GM18508 (cell line): ENCODE results near the gene IRF2BP1.
"Not testable (repeated sequence)": the region's sequence is repeated elsewhere in the genome, so short reads cannot be mapped to it uniquely, and the experiment has no call there.

ENCODE experiments used
- ATAC-seq: cut with Tn5 transposase; IDR thresholded peaks from one replicate; pipeline ENCODE4 v1.9.1; 2021; ENCODE audit warnings: moderate number of reproducible peaks; ENCODE audit not compliant: insufficient read depth, unreplicated experiment

The IRF2BP1 gene

DNA sequence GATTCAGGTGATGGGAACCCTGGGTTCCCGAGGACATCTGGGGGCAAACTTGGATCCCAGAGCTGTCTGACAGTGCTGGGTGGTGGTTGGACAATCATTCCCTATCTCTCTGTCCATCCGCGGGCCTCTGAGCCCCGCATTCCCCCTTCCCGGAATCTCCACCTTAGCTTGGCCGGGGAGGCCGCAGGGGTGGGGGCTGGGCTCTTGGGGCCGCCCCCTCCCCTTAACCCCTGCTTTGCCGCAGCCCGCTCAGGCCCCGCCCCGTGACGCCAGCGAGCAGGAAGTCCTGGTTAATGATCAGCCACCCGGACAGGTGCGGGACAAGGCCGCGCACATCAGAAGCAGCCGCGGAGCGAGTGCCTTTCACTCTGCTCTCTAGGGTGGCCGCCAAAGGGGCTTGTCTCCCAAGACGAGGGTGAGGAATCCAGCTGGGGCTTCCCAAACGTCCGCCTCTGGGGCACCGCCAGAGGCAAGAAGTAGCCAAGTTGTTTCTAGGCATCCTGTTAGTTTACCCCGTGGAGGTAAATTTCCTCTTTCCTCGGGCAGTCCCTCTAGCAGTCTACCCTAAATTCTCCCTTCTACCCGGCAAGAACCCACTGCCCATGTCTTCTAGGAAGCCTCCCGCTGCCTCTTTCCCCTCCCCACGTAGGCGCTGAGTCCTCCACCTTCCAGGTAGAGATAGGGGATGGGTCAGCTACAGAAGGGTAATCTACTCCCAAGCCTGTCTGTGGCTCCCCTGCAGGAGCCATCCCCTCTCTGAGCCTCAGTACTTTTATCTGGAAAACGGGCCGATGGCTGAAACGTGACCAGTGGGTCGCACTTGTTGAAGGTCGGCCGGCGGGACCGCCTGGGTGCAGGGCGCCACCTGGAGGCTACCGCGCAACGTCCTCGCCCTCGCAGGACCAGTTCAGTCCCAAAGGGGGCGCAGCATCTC, 3.0 kb downstream of the IRF2BP1 start:
- no peak for ATAC-seq

DNA sequence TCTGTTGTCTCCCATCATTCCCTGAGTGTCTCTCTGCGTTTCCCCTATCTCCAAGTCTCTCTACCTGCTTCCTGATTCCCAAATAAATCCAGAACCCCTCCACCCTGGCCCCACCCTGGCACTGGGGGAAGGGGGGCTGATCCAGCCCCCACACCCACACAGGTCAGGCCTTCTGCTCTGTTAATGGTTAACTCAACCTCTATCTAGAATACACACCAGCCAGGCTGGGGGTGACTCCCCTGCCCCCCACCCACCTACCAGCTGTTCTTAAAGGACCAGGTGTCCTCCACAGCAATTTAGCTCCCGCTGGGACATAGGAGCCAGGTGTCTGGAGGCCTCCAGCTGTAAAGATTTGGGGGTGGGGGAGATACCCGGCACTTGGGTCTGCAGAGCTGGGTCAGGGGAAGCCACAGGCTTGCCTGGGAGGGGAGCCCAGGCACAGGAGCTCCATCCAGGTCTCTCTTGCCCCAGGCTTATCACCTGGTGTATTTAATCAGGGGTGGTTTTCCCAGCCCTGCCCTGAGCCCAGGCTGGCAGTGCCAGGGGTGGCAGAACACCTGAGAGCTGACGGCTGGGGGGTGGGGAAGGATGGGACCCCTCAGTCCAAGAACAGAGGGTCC, 3.9 kb downstream of the IRF2BP1 start:
- ATAC-seq: no peak

DNA sequence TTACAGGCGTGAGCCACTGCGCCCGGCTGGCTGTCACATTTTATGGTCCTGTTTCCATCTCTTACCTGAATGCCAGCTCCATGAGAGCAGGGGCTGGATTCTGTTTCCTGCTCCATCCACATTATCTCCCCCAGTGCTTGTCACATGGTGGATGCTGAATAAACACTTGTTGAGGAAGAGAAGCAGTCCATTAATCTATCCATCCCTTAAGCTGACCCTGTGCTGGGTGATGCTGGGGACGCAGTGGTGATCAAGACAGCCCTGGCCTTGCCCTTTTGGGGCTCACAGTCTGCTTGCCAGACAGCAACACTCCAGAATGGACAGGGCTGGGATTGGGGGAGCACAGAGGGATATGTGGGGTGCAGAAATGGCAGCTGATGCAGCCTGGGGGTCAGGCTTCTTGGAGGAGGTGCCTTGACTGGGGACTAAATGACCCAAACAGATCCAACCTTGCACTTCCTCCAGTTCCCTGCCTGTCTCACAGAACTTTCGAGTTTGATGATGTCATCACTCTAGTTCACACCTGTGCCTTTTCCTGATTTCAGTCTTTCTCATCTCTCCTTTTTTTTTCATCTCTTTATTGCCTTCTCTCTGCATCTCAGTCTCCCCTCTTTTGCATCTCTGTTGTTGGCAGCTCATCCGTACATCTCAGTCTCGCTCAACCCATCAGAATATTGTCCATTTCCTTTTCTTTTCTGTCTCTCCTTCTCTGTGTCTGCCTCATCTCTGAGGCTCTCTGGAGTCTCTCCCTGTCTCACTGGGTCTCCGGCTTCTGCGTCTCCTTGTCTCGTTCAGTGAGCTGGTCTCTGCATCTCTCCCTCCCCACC, 4.6 kb downstream of the IRF2BP1 start:
- ATAC-seq: no peak

DNA sequence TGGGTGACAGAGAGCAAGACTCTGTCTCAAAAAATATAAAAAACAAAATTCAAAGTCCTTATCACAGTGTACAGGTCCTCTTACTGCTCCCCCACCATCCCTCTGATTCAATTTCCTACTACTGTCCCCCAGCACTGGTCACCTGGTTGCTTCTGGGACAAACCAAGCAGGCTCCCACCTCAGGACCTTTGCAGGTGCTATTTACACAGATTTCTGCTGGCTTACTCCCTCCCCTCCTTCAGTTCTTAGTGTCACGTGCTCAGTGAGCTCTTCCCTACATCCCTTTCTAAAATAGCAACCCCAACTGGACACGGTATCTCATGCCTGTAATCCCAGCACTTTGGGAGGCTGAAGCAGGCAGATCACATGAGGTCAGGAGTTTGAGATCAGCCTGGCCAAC, 6.0 kb downstream of the IRF2BP1 start:
- ATAC-seq: no peak

DNA sequence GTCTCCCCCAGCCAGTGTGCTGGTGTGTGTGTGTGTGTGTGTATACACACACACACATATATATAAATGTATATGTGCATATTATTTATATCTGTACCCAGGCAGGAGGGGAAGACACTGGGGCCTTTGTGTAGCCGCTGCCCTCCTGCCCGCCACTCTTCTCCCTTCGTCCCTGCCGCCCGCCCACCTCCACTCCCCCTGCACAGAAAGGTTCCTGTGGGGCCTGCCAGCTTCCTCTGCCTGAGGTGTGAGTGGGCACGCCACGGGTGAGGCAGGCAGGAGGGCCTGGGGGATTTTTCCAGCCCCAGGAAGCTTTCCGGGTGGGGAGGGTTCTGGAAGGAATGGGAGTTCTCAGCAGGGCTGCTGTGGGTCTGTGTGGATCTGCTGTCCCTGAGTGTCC, 6.9 kb downstream of the IRF2BP1 start:
- no peak for ATAC-seq

DNA sequence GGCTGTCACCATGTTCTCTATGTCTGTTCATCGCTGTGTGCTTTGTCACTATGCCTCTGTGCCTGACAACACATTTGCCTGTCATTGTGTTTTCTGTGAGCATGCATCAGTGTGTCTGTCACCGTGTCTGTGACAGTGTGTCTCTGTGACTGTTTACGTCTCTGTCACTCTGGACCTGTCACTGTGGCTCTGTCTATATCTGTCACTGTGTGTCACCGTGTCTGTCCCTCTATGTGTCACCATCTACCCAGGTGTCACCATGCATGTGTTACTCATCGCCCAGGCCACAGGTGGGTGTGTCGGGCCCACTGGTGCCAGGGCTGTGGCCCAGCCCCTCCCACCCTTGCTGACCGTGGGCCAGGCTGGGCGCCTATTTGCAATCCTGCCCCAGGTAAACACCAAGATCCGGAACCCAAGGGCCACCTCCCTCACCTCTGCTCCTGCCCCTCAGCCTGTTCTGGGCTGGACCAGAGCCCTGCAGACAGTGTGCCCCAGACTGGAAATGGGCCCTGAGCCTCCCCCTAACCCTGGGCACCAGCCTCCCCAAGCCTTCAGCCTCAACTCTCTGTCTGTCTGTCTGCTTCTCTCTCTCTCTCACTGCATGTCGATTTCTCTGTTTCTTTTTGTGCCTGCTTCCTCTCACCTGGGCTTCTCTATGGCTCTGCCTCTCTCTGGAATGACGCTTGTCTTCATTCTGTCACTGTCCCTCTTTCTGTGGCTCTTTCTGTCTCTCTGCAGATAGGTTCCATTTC, 7.7 kb downstream of the IRF2BP1 start:
- ATAC-seq: no peak

DNA sequence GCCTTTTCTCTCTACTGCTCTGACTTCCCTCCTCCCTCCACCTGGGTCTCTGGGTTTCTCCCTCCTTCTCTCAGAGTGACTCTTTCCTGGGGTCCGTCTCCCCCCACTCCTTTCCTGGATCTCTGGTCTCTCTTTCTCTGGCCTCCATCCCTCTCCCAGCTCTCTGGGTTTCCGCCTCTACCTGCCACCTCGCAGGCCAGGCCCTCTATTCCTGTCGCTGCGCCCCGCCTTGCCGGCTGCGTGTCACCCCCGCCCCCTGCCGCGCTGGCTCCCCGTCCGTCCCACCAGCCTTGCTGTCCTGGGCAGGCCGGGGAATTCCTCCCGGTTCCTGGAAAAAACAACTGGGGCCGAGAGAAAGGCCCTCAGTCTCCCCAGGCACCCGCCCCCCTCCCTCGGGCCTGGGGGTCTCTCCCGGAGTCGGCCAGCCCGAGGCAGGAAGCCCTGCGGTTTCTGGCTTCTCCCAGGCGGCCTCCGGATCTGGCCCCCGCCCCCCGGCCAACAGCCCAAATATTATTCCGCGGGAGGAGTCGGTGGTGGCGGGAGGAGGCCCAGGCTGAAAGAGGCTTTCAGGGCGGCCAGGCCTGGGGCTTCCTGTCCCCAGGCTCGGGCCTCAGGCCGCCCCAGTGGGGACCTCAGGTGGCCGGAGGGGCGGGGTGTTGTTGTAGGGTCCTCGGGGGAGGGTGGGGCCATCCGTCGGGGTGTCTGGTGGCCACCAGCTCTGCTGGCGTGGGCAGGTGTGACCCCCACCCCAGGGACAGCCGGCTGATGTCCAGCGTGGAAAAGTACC, 9.3 kb downstream of the IRF2BP1 start:
- ATAC-seq: no peak

DNA sequence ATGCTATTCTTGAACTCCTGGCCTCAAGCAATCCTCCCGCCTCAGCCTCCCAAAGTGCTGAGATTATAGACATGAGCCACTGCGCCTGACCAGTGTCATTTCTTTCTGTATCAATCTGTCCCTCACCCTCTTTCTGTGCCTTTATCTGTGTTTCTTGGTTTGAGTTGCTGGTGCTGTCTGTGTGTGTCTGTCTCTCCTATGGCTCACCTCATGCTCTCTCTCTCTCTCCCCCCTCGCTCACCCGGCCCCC, 9.9 kb downstream of the IRF2BP1 start:
- no peak for ATAC-seq

DNA sequence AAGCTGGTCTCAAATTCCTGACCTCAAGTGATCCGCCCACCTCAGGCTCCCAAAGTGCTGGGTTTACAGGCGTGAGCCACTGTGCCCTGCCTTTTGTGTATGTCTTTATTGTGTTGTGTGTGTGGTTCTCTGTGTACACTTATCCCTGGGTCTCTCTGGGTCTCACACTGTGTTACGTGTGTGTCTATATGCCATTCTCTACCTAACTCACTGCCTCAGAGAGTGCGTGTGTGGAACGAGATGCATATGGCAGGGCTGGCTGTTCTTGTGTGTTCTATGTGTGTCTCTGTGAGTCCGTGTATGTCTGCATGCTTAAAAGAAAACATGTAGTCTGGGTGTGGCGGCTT, 11.3 kb downstream of the IRF2BP1 start:
- ATAC-seq: no peak

DNA sequence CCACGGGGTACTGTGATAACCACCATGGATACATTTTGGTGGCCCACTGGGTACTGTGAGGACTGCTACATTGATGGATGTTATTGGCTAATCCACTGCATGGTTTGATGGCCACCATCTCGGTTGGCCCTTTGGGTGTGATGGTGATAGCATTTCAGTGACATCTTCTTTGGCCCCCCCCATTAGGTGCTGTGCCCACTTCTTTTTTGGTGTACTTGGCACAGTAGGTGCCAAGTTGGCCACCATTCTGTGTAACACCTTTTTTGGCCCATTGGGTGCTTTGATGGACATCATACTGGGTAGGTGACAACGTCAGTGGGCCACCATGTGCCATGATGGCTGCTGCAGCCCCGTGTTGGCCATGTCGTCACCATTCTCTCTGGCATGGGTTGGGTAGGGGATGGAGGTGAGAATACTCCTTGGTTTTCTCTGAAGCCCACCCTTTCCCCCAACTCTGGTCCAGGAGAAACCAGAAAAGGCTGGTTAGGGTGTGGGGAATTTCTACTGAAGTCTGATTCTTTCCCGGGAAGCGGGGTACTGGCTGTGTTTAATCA, 12.6 kb downstream of the IRF2BP1 start:
- ATAC-seq: no peak

DNA sequence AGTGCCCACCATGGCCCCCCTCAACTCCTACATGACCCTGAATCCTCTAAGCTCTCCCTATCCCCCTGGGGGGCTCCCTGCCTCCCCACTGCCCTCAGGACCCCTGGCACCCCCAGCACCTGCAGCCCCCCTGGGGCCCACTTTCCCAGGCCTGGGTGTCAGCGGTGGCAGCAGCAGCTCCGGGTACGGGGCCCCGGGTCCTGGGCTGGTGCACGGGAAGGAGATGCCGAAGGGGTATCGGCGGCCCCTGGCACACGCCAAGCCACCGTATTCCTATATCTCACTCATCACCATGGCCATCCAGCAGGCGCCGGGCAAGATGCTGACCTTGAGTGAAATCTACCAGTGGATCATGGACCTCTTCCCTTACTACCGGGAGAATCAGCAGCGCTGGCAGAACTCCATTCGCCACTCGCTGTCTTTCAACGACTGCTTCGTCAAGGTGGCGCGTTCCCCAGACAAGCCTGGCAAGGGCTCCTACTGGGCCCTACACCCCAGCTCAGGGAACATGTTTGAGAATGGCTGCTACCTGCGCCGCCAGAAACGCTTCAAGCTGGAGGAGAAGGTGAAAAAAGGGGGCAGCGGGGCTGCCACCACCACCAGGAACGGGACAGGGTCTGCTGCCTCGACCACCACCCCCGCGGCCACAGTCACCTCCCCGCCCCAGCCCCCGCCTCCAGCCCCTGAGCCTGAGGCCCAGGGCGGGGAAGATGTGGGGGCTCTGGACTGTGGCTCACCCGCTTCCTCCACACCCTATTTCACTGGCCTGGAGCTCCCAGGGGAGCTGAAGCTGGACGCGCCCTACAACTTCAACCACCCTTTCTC, 13.6 kb downstream of the IRF2BP1 start:
- no peak for ATAC-seq

DNA sequence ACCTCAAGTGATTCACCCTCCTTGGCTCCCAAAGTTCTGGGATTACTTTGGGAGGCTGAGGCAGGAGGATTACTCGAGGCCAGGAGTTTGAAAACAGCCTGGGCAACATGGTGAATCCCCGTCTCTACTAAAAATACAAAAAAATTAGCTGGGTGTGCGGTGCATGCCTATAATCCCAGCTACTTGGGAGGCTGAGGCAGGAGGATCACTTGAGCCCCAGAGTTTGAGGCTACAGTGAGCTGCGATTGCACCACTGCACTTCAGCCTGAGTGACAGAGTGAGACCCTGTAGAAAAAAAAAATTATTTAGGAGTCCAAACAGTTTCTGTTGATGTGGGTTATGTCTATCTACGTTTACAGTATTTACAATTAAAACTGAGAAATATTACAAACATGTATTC, 15.1 kb downstream of the IRF2BP1 start:
- ATAC-seq: no peak

DNA sequence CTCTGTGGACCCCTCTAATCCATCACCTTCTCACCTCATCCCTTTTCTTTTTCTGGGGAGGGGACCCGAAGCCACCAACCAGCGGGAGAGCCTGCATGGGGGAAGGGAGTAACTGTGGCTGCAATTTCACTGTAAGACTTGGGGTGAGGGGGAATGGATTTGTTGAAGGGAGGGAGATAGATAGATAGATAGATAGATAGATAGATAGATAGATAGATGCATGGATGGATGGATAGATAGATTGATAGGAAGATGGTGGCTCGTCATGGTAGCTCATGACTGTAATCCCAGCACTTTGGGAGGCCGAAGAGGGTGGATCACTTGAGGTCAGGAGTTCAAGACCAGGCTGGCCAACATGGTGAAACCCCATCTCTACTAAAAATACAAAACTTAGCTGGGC, 18.7 kb downstream of the IRF2BP1 start:
- not testable (repeated sequence) for ATAC-seq

DNA sequence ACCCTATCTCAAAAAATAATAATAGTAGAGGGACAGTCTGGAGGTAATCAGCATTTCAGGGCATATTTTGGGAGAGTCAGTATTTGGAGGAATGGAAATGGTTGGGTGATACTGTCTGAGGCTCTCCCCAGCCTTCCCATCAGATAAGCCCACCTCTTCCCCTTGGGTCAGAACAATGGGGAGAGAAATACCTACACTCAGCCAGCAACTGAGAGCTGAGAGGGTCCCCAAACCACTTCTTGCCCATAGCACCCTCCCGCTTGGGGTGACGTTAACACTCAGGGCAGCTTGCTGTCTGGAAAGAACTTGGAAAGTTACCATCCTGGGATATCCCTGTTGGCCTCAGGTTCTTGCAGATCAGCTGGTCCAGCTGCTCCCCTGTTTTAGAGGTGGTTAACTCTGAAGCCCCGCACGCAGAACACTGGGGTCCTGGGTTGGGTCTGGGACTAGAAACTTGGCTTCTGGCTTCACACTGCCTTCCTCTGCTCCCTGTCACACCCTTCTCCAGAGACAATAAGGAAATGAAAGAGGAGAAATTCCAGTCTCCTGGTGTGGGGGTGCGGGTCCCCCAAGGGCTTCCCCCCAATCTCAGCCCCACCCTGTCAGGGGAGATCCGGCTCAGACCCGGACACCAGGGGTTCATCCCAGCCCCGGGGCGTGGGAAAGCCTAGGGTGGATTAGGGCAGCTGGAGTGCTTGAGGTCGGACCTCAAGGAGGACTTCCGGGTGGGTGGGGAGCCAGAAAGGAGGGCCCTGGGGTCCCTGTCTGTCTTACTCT, 19.4 kb downstream of the IRF2BP1 start:
- no peak for ATAC-seq

DNA sequence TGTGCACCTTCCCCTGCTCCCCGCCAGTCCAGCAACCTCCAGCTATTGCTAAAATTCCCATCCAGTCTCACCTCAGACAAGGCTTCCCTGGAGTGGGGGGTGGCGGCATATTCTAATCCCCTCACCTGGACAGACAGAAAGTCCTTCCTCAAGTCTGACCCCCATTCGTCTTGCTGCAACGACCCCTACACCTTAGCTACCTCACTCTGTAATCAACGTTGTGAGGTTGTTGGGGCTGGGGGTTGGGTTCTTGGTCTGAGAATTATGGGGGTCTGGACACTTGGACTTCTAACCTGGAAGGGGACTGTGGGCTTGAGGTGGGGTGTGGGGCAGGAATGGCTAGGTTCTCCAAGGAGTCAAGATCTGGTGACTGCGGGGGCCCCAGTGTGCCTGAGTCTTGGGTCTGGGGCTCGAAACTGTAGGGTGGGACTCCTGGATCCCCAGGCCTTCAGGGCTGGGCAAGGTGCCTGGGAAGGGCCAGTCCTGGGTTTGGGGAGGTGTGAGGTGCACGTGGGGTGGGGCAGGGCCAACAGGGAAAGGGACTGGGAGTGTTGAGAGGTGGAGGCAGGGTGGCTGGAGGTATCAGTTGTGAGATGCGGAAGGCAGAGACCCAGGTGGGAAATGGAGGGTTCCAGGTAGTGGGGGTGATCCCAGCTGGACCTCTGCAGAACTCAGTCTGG, 20.5 kb downstream of the IRF2BP1 start:
- no peak for ATAC-seq

DNA sequence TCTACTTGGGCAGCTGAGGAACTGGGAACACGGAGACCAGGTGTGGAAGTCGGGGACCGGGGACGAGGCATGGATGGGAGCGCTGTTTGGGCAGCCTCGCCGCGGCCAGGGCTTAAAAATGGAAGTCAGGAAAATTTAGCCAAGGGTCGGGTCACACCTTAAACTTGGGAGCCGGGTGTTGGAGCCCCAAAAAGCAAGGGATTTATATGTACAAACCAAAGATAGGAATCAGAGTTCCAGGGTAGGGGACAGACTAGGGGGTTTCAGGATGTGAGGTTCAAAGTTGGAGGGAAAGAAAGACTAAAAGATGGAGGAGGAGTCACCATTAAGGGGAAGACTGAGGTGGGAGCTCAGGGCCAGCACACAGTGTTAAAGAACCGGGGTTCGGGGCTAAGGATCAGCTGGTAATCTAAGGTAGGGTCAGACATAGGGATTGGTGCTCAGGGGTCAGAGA, 21.3 kb downstream of the IRF2BP1 start:
- no peak for ATAC-seq

DNA sequence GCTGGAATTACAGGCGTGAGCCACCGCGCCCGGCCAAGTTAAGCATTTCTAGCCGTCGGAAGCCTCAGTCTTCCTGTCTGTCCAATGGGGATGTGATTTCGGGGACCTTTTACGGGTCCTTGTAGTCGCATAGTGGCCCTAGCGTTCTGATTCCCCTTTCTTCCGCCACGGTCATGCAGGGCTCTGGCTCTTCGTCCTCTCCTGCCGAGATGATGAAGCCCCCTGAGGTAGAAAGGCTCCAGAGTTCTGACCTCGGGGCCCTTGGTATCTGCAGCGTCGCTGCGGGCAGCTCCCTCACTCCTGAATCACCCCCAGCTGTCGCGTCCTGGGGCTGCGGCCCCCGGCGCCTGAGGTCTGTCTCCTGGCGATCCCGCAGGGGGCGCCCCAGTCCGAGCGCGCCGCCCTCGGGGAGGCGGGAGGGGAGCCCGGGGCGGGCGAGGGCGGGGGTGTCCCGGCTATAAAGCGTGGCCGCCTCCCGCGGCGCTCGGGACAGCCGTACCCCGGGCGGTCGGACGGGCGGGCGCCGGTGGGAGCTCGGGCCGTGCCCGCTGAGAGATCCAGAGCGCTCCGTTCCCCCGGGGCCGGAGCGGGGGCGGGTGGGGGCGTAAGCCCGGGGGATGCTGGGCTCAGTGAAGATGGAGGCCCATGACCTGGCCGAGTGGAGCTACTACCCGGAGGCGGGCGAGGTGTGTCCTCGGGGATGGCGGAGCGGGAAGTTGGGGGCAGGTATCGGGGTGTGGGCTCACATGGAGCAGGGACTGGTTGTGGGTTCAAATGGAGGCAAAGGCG, 21.9 kb downstream of the IRF2BP1 start, which contains the start of gene FOXA3:
Gene FOXA3, plus strand, starts transcription at position 487 of the 789 bp plus-strand sequence. Its CDS starts 131 bp downstream, at position 618.
- no peak for ATAC-seq
